K562 (cell line): ENCODE measurements around the gene MBNL1. TPM values are rescaled to one million over a fixed set of nuclear protein-coding genes. Genes with fewer than 3 reads are reported as not detected.

Source experiments
- ATAC-seq: fragments of 200-7000 bp; cut with Tn5 transposase; 3 replicates; pipeline ENCODE4 v1.9.1; 2020; ENCODE audit warnings: moderate library complexity
- BruUV-seq: library from RNA; stranded (reverse); fragments of 400-500 nt; replicated peaks from 2 replicates; lab custom pipeline; 2021; lab: Mats Ljungman, UMichigan
- CTCF ChIA-PET: fragments of 300-600 bp; formaldehyde crosslinking; extraction: SDS; loops from one replicate; lab custom pipeline; 2021; ENCODE audit warnings: low intra/inter-chr PET ratio; lab: Yijun Ruan, JAX
- POLR2A ChIA-PET: fragments of 300-600, 350-650 bp; sonication (Branson Sonifier 250); formaldehyde crosslinking; extraction: SDS; loops from one replicate; lab custom pipeline; 2021; ENCODE audit warnings: antibody characterized with exemption, inconsistent platforms; lab: Yijun Ruan, JAX
- DNase-seq, 4 experiments: peaks; one replicate each; pipeline versions ENCODE4 v3.0.0 to v3.0.0-alpha.2; 2011 to 2018; ENCODE audit warnings: low spot score in 3 of 4, mixed read lengths in 3 of 4; ENCODE audit errors: extremely low read depth in 1 of 4
- FAIRE-seq: peaks from 2 replicates; lab custom pipeline; 2011; peaks lifted over from hg19 to GRCh38; lab: Jason Lieb, UNC
- H2AFZ ChIP-seq: 2 replicates; pipeline ENCODE4 v1.6.0; 2011; ENCODE audit warnings: low read depth, low read length, control low read depth, inconsistent platforms
- H3K27ac ChIP-seq: fragments of 200-600 bp; 3 replicates; pipeline ENCODE4 v1.8.0; 2011; ENCODE audit warnings: low read depth, mild to moderate bottlenecking, control low read depth, inconsistent platforms, low read length, moderate library complexity, mixed read lengths; ENCODE audit errors: extremely low read depth
- H3K27me3 ChIP-seq, 2 experiments: fragments of 300-600 bp in 1 of 2; 2 replicates in 1 of 2; 3 replicates in 1 of 2; pipeline versions ENCODE4 v1.6.0 to v1.8.0; 2011; ENCODE audit warnings: inconsistent platforms in 2 of 2, low read length in 2 of 2, mild to moderate bottlenecking in 1 of 2, mixed read lengths in 1 of 2, moderate library complexity in 1 of 2; ENCODE audit not compliant: control insufficient read depth in 2 of 2, insufficient read depth in 2 of 2
- H3K36me3 ChIP-seq: fragments of 300-600 bp; 3 replicates; pipeline ENCODE4 v1.8.0; 2011; ENCODE audit warnings: mild to moderate bottlenecking, low read length, inconsistent platforms; ENCODE audit not compliant: control insufficient read depth, insufficient read depth
- H3K4me1 ChIP-seq, 2 experiments: fragments of 200-600 bp in 1 of 2; replicated peaks in 1 of 2; 2 replicates in 1 of 2; 3 replicates in 1 of 2; pipeline versions ENCODE4 v1.5.1 to v1.8.0; 2011; ENCODE audit warnings: inconsistent platforms in 2 of 2, low read length in 2 of 2, mild to moderate bottlenecking in 1 of 2, mixed read lengths in 1 of 2, moderate library complexity in 1 of 2; ENCODE audit not compliant: control insufficient read depth in 2 of 2, insufficient read depth in 2 of 2
- H3K4me2 ChIP-seq: 2 replicates; pipeline ENCODE4 v1.6.1; 2011; ENCODE audit warnings: low read length, control low read depth, inconsistent platforms, mixed read lengths; ENCODE audit not compliant: insufficient read depth
- H3K4me3 ChIP-seq: fragments of 200-600 bp; sonication (generic), shearing (Covaris generic); 2 replicates; pipeline ENCODE4 v1.5.1; 2016; ENCODE audit warnings: control low read depth, inconsistent platforms
- H3K79me2 ChIP-seq: fragments of 200-600 bp; 3 replicates; pipeline ENCODE4 v1.8.0; 2011; ENCODE audit warnings: low read length, inconsistent platforms; ENCODE audit not compliant: control insufficient read depth, insufficient read depth
- H3K9ac ChIP-seq, 2 experiments: 2 replicates each; pipeline versions ENCODE4 v1.6.0 to v1.6.1; 2011; ENCODE audit warnings: low read depth in 2 of 2, low read length in 2 of 2, control low read depth in 1 of 2, inconsistent platforms in 1 of 2, mild to moderate bottlenecking in 1 of 2, mixed read lengths in 1 of 2; ENCODE audit not compliant: insufficient read depth in 1 of 2
- H3K9me1 ChIP-seq: one replicate; pipeline ENCODE4 v1.6.0; 2011; ENCODE audit warnings: inconsistent platforms, mild to moderate bottlenecking, low read length, moderate library complexity; ENCODE audit not compliant: control insufficient read depth, insufficient read depth
- H3K9me3 ChIP-seq: replicated peaks from 2 replicates; pipeline ENCODE4 v1.5.1; 2011; ENCODE audit warnings: low read depth, low read length, inconsistent platforms; ENCODE audit not compliant: control insufficient read depth, insufficient read depth
- H4K20me1 ChIP-seq: replicated peaks from 2 replicates; pipeline ENCODE4 v1.6.1; 2011; ENCODE audit warnings: low read length, inconsistent platforms, mixed read lengths; ENCODE audit not compliant: control insufficient read depth, insufficient read depth
- ETV5 ChIP-seq: sonication (generic); formaldehyde crosslinking; IDR thresholded peaks from 2 replicates; pipeline ENCODE4 v1.4.0; 2020; ENCODE audit warnings: low read depth, mild to moderate bottlenecking, missing genetic modification reagents
- EWSR1 ChIP-seq: fragments of 450-650 bp; IDR thresholded peaks from 2 replicates; pipeline ENCODE4 v1.6.1; 2018; ENCODE audit warnings: borderline replicate concordance, mild to moderate bottlenecking, low read depth, moderate library complexity; ENCODE audit not compliant: partially characterized antibody
- HMGN3 ChIP-seq: IDR thresholded peaks from 2 replicates; pipeline ENCODE4 v1.6.1; 2011; ENCODE audit warnings: borderline replicate concordance, low read depth, mild to moderate bottlenecking, mixed read lengths, low read length; ENCODE audit not compliant: insufficient read length; ENCODE audit errors: extremely low read depth
- IFI16 ChIP-seq: fragments of 250-450 bp; sonication (Bioruptor Pico); IDR thresholded peaks from 2 replicates; pipeline ENCODE4 v2.1.2; 2022; ENCODE audit warnings: mild to moderate bottlenecking, inconsistent platforms
- KHSRP ChIP-seq: fragments of 450-650 bp; IDR thresholded peaks from 2 replicates; pipeline ENCODE4 v1.6.1; 2017
- NFIX ChIP-seq: fragments of 250-450 bp; sonication (Bioruptor Pico); IDR thresholded peaks from 2 replicates; pipeline ENCODE4 v1.4.0; 2020; ENCODE audit warnings: low read depth, mild to moderate bottlenecking, moderate library complexity
- in situ Hi-C: fragments of 300-500 bp; cut with MboI; formaldehyde crosslinking; loops from 4 replicates; pipeline ENCODE4 v1.15.0; 2018; ENCODE audit warnings: inconsistent platforms, mixed read lengths
- intact Hi-C: fragments of 100-400 bp; cut with micrococcal nuclease; formaldehyde crosslinking; loops from 2 replicates; pipeline ENCODE4 v1.14.2; 2022
- polyA plus RNA-seq, 8 experiments: library from polyadenylated mRNA; depleted of rRNA in 4 of 8; stranded (reverse) in 5 of 8; unstranded in 3 of 8; fragments of >200 nt; fragmentation: Nextera tagmentation in 2 of 8; fragmentation: Illumina TruSeq in 1 of 8; extraction: Ambion mirVana in 2 of 8; extraction: Trizol in 1 of 8; gene quantifications; 2 replicates each; pipeline versions ENCODE4 v1.2.1 to v1.2.3, GENCODE V29; 2011 to 2014; ENCODE audit warnings: inconsistent platforms in 1 of 8, missing spikeins in 1 of 8
- total RNA-seq, 7 experiments: library from RNA; depleted of rRNA in 6 of 7; stranded (reverse); fragments of >200 nt in 6 of 7; fragmentation: Illumina TruSeq in 2 of 7; extraction: Trizol in 2 of 7; gene quantifications; 2 replicates each; pipeline versions ENCODE4 v1.2.1 to v1.2.3, GENCODE V29; 2011 to 2021; ENCODE audit warnings: low replicate concordance in 1 of 7
- TF ChIP-seq, protein P1 (sequence below): fragments of 450-650 bp; formaldehyde crosslinking; IDR thresholded peaks from 2 replicates; pipeline ENCODE4 v1.4.0; 2020; ENCODE audit warnings: mild to moderate bottlenecking, moderate library complexity
- TF ChIP-seq, protein P2 (sequence below): sonication (generic); formaldehyde crosslinking; IDR thresholded peaks from 2 replicates; pipeline ENCODE4 v1.8.0; 2022; ENCODE audit warnings: mild to moderate bottlenecking, missing genetic modification reagents
- TF ChIP-seq, protein P3 (sequence below), 2 experiments: IDR thresholded peaks; 2 replicates each; pipeline ENCODE4 v1.6.1; 2012; ENCODE audit warnings: improper control_type of control experiment in 2 of 2, low read depth in 2 of 2, low read length in 2 of 2, borderline replicate concordance in 1 of 2
- TF ChIP-seq, protein P4 (sequence below): fragments of 450-650 bp; IDR thresholded peaks from 2 replicates; pipeline ENCODE4 v1.6.1; 2016; ENCODE audit warnings: missing biosample characterization, missing genetic modification characterization

Gene MBNL1
- total and polyA plus RNA-seq, 9 of the 15 experiments (the other 6 are each of a cell fraction or from before 2014, with no cell fraction given): 70.3 to 243 (median 220) TPM

DNA sequence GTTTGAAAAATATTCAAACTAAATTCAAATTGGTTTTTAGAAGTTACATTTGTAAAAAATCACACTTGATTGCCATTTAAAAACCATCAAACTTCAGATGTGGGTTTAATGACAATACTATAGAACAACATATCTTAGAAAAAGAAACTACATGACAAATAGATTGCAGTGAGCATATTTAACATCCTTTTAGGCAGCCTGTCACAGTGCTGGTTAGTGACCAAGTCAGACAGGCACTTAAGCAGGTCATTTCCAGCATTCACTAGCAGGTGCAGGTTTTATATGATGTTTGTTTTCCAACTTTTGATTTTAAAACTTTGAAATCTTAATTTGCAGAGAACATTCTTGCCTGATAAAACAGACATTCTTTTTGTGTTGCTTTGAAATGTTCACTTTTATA lies 115.7 kb downstream of the MBNL1 start:
- DNase-seq (no peak), ATAC-seq (0 out of 3 replicates have a peak, but pooled peaks have one; percentile 16), FAIRE-seq (no peak)
- Histone ChIP-seq H2AFZ (no peak overlapping the region), H3K4me3 (no peak overlapping the region), H3K4me2 (no peak overlapping the region), H3K36me3 (peaks cover 39% of the 10 kb centered on the region), H3K4me1 (no peaks in the 10 kb centered on the region; a peak in 2 of 5 replicates), H3K9me3 (no peaks in the 10 kb centered on the region), H3K9me1 (peaks cover 4% of the 10 kb centered on the region), H3K27me3 (no peaks in the 10 kb centered on the region), H3K79me2 (peaks cover 100% of the 10 kb centered on the region), H3K27ac (no peak overlapping the region), H4K20me1 (peaks cover 3% of the 10 kb centered on the region; the same call in 1 of the 2 replicates), H3K9ac (no peak overlapping the region)
- TF ChIP-seq, protein P1, sequence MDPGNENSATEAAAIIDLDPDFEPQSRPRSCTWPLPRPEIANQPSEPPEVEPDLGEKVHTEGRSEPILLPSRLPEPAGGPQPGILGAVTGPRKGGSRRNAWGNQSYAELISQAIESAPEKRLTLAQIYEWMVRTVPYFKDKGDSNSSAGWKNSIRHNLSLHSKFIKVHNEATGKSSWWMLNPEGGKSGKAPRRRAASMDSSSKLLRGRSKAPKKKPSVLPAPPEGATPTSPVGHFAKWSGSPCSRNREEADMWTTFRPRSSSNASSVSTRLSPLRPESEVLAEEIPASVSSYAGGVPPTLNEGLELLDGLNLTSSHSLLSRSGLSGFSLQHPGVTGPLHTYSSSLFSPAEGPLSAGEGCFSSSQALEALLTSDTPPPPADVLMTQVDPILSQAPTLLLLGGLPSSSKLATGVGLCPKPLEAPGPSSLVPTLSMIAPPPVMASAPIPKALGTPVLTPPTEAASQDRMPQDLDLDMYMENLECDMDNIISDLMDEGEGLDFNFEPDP (CRISPR knock-in tag): no peak
- TF ChIP-seq ETV5: no peak
- TF ChIP-seq, protein P2, sequence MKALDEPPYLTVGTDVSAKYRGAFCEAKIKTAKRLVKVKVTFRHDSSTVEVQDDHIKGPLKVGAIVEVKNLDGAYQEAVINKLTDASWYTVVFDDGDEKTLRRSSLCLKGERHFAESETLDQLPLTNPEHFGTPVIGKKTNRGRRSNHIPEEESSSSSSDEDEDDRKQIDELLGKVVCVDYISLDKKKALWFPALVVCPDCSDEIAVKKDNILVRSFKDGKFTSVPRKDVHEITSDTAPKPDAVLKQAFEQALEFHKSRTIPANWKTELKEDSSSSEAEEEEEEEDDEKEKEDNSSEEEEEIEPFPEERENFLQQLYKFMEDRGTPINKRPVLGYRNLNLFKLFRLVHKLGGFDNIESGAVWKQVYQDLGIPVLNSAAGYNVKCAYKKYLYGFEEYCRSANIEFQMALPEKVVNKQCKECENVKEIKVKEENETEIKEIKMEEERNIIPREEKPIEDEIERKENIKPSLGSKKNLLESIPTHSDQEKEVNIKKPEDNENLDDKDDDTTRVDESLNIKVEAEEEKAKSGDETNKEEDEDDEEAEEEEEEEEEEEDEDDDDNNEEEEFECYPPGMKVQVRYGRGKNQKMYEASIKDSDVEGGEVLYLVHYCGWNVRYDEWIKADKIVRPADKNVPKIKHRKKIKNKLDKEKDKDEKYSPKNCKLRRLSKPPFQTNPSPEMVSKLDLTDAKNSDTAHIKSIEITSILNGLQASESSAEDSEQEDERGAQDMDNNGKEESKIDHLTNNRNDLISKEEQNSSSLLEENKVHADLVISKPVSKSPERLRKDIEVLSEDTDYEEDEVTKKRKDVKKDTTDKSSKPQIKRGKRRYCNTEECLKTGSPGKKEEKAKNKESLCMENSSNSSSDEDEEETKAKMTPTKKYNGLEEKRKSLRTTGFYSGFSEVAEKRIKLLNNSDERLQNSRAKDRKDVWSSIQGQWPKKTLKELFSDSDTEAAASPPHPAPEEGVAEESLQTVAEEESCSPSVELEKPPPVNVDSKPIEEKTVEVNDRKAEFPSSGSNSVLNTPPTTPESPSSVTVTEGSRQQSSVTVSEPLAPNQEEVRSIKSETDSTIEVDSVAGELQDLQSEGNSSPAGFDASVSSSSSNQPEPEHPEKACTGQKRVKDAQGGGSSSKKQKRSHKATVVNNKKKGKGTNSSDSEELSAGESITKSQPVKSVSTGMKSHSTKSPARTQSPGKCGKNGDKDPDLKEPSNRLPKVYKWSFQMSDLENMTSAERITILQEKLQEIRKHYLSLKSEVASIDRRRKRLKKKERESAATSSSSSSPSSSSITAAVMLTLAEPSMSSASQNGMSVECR: no peak
- no peak for TF ChIP-seq EWSR1
- no peak for TF ChIP-seq HMGN3
- TF ChIP-seq, protein P3, sequence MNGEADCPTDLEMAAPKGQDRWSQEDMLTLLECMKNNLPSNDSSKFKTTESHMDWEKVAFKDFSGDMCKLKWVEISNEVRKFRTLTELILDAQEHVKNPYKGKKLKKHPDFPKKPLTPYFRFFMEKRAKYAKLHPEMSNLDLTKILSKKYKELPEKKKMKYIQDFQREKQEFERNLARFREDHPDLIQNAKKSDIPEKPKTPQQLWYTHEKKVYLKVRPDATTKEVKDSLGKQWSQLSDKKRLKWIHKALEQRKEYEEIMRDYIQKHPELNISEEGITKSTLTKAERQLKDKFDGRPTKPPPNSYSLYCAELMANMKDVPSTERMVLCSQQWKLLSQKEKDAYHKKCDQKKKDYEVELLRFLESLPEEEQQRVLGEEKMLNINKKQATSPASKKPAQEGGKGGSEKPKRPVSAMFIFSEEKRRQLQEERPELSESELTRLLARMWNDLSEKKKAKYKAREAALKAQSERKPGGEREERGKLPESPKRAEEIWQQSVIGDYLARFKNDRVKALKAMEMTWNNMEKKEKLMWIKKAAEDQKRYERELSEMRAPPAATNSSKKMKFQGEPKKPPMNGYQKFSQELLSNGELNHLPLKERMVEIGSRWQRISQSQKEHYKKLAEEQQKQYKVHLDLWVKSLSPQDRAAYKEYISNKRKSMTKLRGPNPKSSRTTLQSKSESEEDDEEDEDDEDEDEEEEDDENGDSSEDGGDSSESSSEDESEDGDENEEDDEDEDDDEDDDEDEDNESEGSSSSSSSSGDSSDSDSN (IDR thresholded peaks at IDR 0.05; ENCODE audit: borderline replicate concordance in 1 of 2, low read depth in 2 of 2, low read length in 2 of 2): no peak
- TF ChIP-seq IFI16 (CRISPR knock-in tag): no peak
- no peak for TF ChIP-seq NFIX (CRISPR knock-in tag)
- no peak for TF ChIP-seq KHSRP
- TF ChIP-seq, protein P4, sequence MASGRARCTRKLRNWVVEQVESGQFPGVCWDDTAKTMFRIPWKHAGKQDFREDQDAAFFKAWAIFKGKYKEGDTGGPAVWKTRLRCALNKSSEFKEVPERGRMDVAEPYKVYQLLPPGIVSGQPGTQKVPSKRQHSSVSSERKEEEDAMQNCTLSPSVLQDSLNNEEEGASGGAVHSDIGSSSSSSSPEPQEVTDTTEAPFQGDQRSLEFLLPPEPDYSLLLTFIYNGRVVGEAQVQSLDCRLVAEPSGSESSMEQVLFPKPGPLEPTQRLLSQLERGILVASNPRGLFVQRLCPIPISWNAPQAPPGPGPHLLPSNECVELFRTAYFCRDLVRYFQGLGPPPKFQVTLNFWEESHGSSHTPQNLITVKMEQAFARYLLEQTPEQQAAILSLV (tag): no peak
- in situ Hi-C loops (no loop called here), intact Hi-C loops (no loop called here)
- POLR2A ChIA-PET: no interaction called here
- CTCF ChIA-PET: no interaction called here
- BruUV-seq: no TSS peak
